Measurements from ENCODE around the gene KDF1.
A peak's percentile ranks its signal among the peaks of the same experiment; 100 is the strongest.
"Not testable (repeated sequence)": the region's sequence is repeated elsewhere in the genome, so short reads cannot be mapped to it uniquely, and the experiment has no call there.

Gene KDF1

DNA sequence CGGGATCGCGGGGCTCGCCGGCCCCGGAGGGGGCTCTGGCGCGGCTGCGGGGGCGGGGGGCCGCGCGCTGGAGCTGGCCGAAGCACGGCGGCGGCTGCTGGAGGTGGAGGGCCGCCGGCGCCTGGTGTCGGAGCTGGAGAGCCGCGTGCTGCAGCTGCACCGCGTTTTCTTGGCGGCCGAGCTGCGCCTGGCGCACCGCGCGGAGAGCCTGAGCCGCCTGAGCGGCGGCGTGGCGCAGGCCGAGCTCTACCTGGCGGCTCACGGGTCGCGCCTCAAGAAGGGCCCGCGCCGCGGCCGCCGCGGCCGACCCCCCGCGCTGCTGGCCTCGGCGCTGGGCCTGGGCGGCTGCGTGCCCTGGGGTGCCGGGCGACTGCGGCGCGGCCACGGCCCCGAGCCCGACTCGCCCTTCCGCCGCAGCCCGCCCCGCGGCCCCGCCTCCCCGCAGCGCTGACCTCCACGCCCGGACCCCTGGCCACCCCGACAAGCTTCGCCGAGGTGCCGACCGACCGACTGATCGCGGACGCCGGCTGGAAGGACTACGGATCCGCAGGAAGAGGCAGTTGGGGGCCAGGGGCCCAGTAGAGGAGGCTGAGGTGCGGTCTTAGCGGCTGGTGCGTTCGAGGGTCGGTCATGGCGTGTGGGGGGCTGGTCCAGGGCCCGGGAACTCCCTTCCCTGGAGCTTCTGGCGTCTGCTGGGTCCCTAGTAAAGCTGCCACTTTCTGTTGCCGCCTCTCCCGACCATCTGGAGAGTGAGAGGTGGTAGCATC is 33.9 kb upstream of the KDF1 start:
- peak; percentile 77 for DNase-seq (ENCODE audit: low spot score)

GRCh38 chr1:26993237-26994019 is 33.2 kb upstream of the KDF1 start, which contains the start of gene TRNP1:
TRNP1 (plus strand) TSS chr1:26993692; CDS start chr1:26993787, 95 bp downstream.
- DNase-seq (ENCODE audit: low spot score) = peak; percentile 93

GRCh38 chr1:26991310-26992116 is 31.2 kb upstream of the KDF1 start:
- no peak for DNase-seq (ENCODE audit: low spot score)

DNA sequence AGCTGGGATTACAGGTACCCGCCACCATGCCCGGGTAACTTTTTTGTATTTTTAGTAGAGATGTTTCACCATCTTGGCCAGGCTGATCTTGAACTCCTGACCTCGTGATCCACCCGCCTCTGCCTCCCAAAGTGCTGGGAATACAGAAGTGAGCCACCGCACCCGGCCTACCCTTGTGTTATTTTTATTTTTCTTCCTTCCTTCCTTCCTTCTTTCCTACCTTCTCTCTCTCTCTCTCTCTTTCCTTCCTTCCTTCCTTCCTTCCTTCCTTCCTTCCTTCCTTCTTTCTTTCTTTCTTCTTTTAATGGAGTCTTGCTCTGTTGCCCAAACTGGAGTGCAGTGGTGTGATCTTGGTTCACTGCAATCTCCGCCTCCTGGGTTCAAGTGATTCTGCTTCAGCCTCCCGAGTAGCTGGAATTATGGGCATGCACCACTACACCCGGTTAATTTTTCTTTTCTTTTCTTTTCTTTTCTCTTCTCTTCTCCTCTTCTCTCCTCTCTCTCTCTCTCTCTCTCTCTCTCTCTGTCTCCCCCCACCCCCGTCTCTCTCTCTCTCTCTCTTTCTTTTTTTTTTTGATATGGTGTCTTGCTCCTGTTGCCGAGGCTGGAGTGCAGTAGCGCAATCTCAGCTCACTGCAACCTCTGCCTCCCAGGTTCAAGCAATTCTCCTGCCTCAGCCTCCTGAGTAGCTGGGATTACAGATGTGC is 29.3 kb upstream of the KDF1 start:
- DNase-seq (ENCODE audit: low spot score) = not testable (repeated sequence)

DNA sequence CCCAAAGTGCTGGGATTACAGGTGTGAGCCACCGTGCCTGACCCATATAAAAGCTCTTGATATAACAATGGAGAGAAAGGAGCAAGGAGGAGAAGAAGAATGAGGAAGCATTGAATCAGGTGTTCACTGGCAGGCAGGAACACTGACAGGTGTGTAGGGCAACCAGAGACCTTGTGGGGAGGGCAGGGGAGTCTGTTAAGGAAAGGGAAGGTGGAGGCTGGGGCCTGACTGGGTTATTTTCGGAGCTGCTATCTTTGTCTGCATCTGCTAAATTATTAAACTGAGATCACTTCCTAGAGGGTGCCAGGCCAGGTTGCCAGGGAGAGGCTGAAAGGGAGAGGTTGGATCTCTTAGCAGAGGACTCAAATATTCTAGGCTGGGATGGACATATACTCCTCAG is 26.4 kb upstream of the KDF1 start:
- DNase-seq (ENCODE audit: low spot score) = no peak

DNA sequence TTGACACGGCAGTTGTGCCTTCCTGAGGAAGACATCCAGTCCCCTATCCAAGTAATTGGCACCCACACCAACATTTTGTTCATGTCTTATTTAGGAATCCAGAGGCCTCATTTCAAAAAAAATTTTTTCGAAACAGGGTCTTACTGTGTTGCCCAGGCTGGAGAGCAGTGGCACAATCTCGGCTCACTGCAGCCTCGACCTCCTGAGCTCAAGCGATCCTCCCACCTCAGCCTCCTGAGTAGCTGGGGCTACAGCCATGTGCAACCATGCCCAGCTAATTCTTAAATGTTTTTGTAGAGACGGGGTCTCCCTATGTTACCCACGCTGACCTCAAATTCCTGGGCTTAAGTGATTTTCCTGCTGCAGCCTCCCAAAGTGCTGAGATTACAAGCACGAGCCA is 24.0 kb upstream of the KDF1 start:
- DNase-seq (ENCODE audit: low spot score) = no peak

GRCh38 chr1:26983863-26984262 is 23.6 kb upstream of the KDF1 start:
- DNase-seq (ENCODE audit: low spot score) = no peak

GRCh38 chr1:26981146-26981846 is 21.0 kb upstream of the KDF1 start:
- DNase-seq (ENCODE audit: low spot score) = peak; percentile 71

GRCh38 chr1:26978901-26979300 is 18.6 kb upstream of the KDF1 start:
- DNase-seq (ENCODE audit: low spot score) = no peak

DNA sequence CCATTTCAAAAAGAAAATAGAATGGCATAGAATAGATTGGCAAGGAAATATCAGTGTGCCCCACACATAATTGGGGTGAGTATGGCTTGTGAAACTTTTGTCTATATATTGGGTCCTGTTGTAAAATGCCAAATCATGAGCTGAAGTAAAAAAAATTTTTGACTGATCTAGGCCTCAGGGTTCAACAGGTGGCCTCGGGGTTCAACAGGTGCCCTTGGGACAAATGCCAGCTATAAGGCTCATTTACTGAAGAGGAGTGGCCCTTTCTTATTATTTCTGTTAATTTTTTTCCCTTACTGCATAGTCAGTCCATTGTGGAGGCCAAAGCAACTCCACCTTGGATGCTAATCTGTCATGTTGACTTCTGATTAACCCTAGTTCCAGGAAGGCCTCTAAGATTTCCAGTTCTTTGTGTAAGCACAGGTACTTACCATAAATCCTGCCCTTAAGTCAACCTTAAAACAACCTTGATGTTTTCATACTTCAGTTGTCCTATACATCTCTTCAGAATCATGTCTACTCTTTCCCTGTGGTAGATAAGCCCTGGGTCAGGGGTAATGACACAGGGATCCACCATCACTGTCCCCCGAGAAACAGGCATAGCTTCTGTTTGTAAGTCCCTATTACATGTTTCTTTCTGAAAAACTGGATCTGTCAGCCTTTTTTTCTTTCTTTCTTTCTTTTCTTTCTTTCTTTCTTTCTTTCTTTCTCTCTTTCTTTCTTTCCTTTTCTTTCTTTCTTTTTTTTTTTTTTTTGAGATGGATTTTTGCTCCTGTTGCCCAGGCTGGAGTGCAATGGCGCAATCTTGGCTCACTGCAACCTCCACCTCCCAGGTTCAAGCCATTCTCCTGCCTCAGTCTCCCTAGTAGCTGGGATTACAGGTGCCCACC is 16.6 kb upstream of the KDF1 start:
- DNase-seq (ENCODE audit: low spot score) = no peak

DNA sequence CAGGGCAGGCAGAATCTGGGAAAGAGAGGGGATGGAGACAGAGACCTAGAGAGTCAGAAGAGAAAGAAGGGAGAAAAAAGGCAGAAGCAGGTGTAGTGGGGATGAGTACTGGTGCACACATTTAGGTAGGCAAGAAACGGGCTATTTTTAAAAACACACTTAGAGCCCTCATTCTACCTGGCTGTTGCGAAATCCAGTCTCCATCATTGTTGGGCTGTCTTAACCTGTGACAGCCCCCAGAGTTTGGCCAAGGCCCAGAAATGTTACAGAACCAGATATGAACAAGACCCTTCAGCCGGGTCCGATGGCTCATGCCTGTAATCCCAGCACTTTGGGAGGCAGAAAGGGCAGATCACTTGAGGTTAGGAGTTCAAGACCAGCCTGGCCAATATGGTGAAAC is 12.6 kb upstream of the KDF1 start:
- DNase-seq (ENCODE audit: low spot score) = no peak

DNA sequence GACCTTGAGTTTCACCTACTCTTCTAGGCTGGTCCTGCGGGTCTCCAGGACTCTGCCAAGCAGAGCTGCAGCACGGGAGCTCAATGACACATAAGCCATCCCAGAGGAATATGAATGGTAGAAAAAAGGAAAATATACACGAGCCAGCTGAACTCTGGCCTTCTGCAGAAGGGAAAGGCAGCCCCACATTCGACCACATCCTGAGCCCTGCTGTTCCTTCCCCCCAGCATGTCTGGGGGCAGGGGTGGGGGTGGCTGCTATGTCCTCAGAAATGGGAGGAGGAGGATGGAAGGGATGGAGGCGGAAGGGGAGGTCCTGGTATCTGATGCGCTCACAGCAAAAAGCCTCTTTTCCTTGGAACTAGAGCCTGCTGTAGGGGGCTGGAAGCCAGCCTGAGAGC is 12.1 kb upstream of the KDF1 start:
- no peak for DNase-seq (ENCODE audit: low spot score)

GRCh38 chr1:26971590-26971989 is 11.3 kb upstream of the KDF1 start:
- no peak for DNase-seq (ENCODE audit: low spot score)

- DNase-seq (ENCODE audit: low spot score) = no peak
These were observed 10.5 kb upstream of the KDF1 start for GRCh38 chr1:26970810-26971209.

DNA sequence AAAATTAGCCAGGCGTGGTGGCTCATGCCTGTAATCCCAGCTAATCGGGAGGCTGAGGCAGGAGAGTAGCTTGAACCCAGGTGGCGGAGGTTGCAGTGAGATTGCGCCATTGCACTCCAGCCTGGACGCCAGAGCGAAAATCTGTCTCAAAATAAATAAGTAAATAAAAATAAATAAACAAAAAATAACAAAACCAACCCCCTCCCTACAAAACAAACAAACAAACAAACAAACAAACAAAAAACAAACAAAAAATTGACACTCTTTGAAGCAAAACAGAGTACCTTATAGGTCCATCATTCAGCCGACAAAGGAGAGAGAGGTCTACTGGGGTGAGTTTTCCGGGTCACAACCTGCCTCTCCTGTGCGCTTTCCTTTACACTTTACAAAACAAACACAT is 5.4 kb upstream of the KDF1 start:
- no peak for DNase-seq (ENCODE audit: low spot score)

DNA sequence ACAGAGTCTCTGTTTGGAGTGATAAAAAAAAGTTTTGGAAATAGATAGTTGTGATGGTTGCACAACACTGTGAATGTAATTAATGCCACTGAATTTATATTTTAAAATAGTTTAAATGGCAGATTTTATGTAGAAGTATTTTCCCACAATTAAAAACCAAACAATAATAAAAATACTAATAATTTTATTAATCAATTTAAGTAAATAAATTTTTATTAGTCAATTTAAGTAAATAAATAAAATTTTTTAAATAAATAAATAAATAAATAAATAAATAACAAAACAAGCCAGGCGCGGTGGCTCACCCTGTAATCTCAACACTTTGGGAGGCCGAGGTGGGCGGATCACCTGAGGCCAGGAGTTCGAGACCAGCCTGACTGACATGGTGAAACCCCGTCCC is 4.9 kb upstream of the KDF1 start:
- DNase-seq (ENCODE audit: low spot score) = no peak

DNA sequence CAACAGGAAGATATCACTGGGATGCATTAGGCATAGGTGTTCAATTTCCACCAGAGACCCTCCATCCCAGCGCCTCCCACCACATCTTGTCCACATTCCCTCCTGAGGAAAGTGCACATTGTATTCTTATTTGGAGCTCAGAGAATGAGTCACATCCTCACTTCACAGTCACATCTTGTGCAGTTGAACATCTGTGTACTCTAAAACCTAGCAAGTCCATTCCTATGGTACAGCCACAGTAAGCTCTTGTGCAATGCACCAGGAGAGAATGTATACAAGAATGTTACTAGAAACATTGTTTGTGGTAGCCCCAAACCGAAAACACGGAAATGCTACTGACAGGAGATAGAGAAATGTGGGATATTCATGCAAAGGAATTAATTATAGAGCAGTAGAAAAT is 1.6 kb upstream of the KDF1 start:
- no peak for DNase-seq (ENCODE audit: low spot score)

- no peak for DNase-seq (ENCODE audit: low spot score)
These were observed 328 bp upstream of the KDF1 start for GRCh38 chr1:26960625-26960966.

GRCh38 chr1:26959270-26959669 is 998 bp downstream of the KDF1 start:
- DNase-seq (ENCODE audit: low spot score) = no peak

DNA sequence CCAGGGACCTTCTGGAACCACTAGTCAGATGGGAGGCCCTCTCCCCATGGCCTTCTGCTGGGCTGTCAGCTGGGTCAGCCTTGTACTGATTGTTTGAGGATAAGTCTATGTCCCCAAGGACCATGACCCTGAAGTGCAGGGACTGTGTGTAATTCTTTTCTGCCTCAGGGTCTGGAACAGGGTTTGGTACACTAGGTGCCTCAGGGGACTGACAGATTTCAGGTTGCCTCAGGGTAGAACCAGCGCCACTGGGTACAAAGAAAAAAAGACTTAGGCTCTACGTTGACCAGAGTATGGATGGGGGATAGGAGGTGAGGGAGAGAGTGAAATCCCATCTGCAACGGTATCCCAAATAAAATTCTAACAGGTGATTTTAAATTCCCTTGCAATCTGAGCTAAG is 3.0 kb downstream of the KDF1 start:
- DNase-seq (ENCODE audit: low spot score) = no peak

DNA sequence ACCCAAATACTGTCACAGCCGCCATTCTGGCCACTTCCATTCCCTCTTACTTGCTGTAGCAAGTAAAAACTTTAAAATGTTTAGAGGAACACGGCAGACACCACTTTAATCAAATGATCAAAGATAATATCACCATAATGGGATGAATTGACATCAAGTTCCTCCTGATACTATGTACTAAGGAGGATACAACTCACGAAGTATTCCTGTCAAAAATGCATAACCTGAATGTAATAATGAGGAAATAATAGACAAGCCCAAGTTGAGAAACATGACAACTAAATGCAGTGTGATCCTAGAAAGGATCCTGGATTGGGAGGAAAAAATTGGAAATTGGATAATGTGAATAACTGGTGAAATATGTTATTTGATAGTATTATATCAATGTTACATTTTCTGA is 3.9 kb downstream of the KDF1 start:
- no peak for DNase-seq (ENCODE audit: low spot score)

All from D341Med (cell line).